Vagina (tissue), 2 donors: ENCODE results near the gene MYO1D. TPM values are rescaled to one million over a fixed set of nuclear protein-coding genes. Genes with fewer than 3 reads are reported as not detected.

ENCODE experiments used
- DNase-seq, 2 donors: peaks; one replicate each; pipeline ENCODE4 v3.0.0-alpha.2; 2017; ENCODE audit errors: extremely low spot score in 2 of 2
- H3K27ac ChIP-seq: fragments of 200-600 bp; sonication (generic); one replicate; pipeline ENCODE4 v1.5.1; 2019
- H3K27me3 ChIP-seq: fragments of 200-600 bp; sonication (generic); one replicate; pipeline ENCODE4 v1.5.1; 2019
- H3K36me3 ChIP-seq, 2 donors: fragments of 200-600 bp; sonication (generic); one replicate each; pipeline ENCODE4 v1.5.1; 2017 to 2019
- H3K4me1 ChIP-seq: fragments of 200-600 bp; sonication (generic); one replicate; pipeline ENCODE4 v1.5.1; 2019
- H3K4me3 ChIP-seq, 2 donors: fragments of 200-600 bp; sonication (generic); 1 replicate in 1 of 2; 2 replicates in 1 of 2; pipeline ENCODE4 v1.5.1; 2016 to 2019
- H3K9me3 ChIP-seq: fragments of 200-600 bp; sonication (generic); one replicate; pipeline ENCODE4 v1.5.1; 2019
- POLR2A ChIP-seq, 2 donors: fragments of 450-650 bp; IDR thresholded peaks; one replicate each; pipeline ENCODE4 v1.6.1; 2017; ENCODE audit warnings: antibody characterized with exemption in 2 of 2, mild to moderate bottlenecking in 2 of 2, moderate library complexity in 2 of 2
- POLR2AphosphoS5 ChIP-seq, 2 donors: sonication (generic); formaldehyde crosslinking; IDR thresholded peaks; one replicate each; pipeline ENCODE4 v1.9.0; 2017; ENCODE audit warnings: antibody characterized with exemption in 2 of 2, mild to moderate bottlenecking in 2 of 2, low read depth in 1 of 2; ENCODE audit not compliant: insufficient read depth in 1 of 2
- intact Hi-C: fragments of 100-400 bp; cut with DNase I; formaldehyde crosslinking; loops from one replicate; pipeline ENCODE4 v1.15.1; 2023
- total RNA-seq: library from RNA; depleted of rRNA; stranded (reverse); fragments of >200 nt; gene quantifications from one replicate; pipeline ENCODE4 v1.2.3, GENCODE V29; 2016
- TF ChIP-seq, protein P1 (sequence below), 3 experiments: fragments of 450-650 bp in 2 of 3; fragments of 200-600 bp in 1 of 3; sonication (generic) in 1 of 3; IDR thresholded peaks; one replicate each; pipeline ENCODE4 v1.5.1; 2017 to 2019; ENCODE audit warnings: antibody characterized with exemption in 3 of 3, mild to moderate bottlenecking in 2 of 3, moderate library complexity in 2 of 3

Gene MYO1D
- total RNA-seq, 1 donor from 2014 or later = 44.7 TPM

DNA sequence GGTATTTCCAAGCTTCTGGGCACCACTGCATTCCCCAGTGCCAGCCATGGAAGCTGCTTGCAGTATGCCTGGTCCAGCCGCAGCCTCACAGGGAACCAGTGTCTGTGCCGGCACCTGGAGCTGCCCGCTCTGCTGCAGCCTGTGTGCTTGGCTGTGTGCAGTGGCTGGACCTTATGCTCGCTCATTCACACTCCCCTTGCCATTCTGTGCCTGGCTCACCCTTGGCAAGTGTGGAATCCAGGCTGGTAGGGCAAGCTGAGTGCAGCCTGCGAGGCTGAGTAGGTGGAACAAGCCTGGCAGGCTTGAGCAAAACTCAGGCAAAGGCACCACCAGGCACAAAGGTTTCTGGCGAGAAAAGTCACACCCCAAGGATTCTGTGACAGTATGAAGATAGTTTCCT lies 144.0 kb downstream of the MYO1D start:
- TF ChIP-seq, protein P1, sequence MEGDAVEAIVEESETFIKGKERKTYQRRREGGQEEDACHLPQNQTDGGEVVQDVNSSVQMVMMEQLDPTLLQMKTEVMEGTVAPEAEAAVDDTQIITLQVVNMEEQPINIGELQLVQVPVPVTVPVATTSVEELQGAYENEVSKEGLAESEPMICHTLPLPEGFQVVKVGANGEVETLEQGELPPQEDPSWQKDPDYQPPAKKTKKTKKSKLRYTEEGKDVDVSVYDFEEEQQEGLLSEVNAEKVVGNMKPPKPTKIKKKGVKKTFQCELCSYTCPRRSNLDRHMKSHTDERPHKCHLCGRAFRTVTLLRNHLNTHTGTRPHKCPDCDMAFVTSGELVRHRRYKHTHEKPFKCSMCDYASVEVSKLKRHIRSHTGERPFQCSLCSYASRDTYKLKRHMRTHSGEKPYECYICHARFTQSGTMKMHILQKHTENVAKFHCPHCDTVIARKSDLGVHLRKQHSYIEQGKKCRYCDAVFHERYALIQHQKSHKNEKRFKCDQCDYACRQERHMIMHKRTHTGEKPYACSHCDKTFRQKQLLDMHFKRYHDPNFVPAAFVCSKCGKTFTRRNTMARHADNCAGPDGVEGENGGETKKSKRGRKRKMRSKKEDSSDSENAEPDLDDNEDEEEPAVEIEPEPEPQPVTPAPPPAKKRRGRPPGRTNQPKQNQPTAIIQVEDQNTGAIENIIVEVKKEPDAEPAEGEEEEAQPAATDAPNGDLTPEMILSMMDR (IDR thresholded peaks at IDR 0.05) = no peak
- TF ChIP-seq POLR2AphosphoS5 (IDR thresholded peaks at IDR 0.05; ENCODE audit: insufficient read depth in 1 of 2, low read depth in 1 of 2) (no peak), POLR2A (IDR thresholded peaks at IDR 0.05) (no peak)
- no peaks in the 10 kb centered on the region for H3K4me1 ChIP-seq
- intact Hi-C loops = no loop called here

DNA sequence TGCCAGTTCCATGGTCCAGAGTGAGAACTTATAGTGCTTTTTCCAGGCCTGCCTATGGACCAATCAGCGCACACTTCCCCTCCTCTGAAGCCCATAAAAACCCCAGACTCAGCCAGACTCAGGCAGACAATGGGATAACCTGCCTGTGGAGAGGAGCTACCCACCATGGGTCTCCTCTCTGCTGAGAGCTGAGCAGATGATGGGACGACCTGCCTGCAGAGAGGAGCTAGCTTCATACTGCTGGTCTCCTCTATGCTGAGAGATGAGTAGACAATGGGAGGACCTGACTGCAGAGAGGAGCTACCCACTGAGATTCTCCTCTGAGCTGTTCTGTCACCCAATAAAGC lies 144.7 kb downstream of the MYO1D start:
- H3K27me3 ChIP-seq = no peaks in the 10 kb centered on the region
- H3K4me3 ChIP-seq = no peak overlapping the region
- no peak for DNase-seq
- intact Hi-C loops = no loop called here
- no peak overlapping the region for H3K27ac ChIP-seq
- no peaks in the 10 kb centered on the region for H3K9me3 ChIP-seq
- TF ChIP-seq, protein P1 (IDR thresholded peaks at IDR 0.05) = no peak
- TF ChIP-seq POLR2AphosphoS5 (IDR thresholded peaks at IDR 0.05; ENCODE audit: insufficient read depth in 1 of 2, low read depth in 1 of 2) (no peak), POLR2A (IDR thresholded peaks at IDR 0.05) (no peak)
- H3K36me3 ChIP-seq = peaks cover 0 to 7% of the 10 kb centered on the region in 2 donors
- no peaks in the 10 kb centered on the region for H3K4me1 ChIP-seq

More for the DNA sequence above, 144.0 kb downstream of the MYO1D start:
- Histone ChIP-seq H3K36me3 (peaks cover 0 to 7% of the 10 kb centered on the region in 2 donors), H3K27ac (no peak overlapping the region), H3K9me3 (no peaks in the 10 kb centered on the region), H3K4me3 (no peak overlapping the region), H3K27me3 (no peaks in the 10 kb centered on the region)
- no peak for DNase-seq

DNA sequence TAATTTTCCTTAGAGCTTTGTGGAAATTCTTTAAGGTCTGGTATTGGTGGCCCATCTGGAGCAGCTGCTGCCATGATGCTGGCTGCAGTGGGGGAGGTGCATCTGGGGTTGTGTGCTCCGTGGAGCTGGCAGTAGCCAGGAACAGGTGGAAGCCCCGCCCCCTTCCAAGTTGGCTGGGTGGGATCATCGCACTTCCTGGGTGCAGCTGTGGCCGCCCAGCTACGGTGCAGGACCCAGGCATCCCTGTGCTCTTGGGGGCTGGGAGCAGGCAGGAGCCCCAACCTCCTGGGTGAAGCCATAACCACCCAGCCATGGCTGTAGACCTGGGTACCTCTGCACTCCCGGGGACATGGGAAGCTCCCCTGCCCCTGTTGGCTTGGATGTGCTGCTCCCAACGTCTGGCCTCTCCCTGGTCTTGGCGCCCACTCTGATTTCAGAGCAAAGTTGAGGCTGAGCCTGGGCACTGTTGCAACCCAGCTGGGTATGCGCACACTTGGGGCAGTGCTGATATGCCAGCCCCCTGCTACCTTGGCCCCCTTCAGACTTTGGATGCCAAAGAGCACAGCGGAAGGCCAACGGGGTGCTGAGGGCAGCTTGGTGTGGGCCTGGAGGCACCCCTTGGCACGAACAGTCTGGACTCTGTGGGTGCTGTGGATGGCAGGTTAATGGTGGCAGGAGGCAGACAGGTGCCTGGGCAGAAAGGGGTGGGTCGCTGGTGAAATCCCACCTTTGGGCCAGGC lies 145.2 kb downstream of the MYO1D start:
- Histone ChIP-seq H3K27me3 (no peaks in the 10 kb centered on the region), H3K36me3 (peaks cover 0 to 7% of the 10 kb centered on the region in 2 donors), H3K4me3 (no peak overlapping the region), H3K9me3 (no peaks in the 10 kb centered on the region), H3K27ac (no peak overlapping the region), H3K4me1 (no peaks in the 10 kb centered on the region)
- DNase-seq = no peak
- TF ChIP-seq, protein P1 (IDR thresholded peaks at IDR 0.05) = no peak
- TF ChIP-seq POLR2AphosphoS5 (IDR thresholded peaks at IDR 0.05; ENCODE audit: insufficient read depth in 1 of 2, low read depth in 1 of 2) (no peak), POLR2A (IDR thresholded peaks at IDR 0.05) (no peak)
- intact Hi-C loops = no loop called here

DNA sequence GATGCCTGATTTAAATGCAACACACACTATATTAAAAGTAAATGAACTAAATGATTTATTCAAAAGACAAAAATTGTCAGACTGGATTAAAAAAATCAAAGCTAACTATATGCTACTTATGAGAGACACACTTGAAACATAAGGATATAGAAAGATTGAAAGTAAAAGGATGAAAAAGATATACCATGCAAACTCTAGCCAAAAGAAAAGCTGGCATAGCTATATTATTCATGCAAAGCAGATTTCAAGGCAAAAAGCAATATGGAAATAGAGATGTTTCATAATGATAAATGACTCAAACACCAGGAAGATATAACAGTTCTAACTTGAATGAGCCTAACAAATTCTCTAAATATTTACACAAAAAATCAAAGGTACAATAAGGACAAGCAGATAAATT lies 149.2 kb downstream of the MYO1D start:
- no peak for TF ChIP-seq POLR2A (IDR thresholded peaks at IDR 0.05)
- TF ChIP-seq, protein P1 (IDR thresholded peaks at IDR 0.05) = no peak

DNA sequence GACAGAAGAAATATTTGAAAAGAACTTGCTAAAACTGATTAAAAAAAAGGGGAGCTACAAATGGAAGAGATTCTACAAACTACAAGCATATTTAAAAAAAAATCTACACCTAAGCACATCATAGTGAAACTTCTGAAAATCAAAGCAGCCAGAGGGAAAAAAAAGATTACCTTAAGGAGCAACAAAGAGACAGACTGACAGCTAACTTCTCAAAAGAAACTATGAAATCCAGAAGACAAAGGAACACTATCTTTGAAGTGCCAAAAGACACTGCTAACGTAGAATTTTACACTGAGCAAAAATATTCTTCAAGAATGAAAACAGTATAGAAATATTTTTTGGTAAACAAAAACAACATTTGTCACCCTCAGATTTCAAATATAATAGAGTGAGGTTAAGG lies 151.2 kb downstream of the MYO1D start:
- Histone ChIP-seq H3K9me3 (no peaks in the 10 kb centered on the region), H3K27me3 (no peaks in the 10 kb centered on the region), H3K36me3 (peaks cover 0 to 4% of the 10 kb centered on the region in 2 donors), H3K4me1 (no peaks in the 10 kb centered on the region), H3K4me3 (no peak overlapping the region), H3K27ac (no peak overlapping the region)
- DNase-seq = no peak
- TF ChIP-seq, protein P1 (IDR thresholded peaks at IDR 0.05) = no peak
- TF ChIP-seq POLR2AphosphoS5 (IDR thresholded peaks at IDR 0.05; ENCODE audit: insufficient read depth in 1 of 2, low read depth in 1 of 2) (no peak), POLR2A (IDR thresholded peaks at IDR 0.05) (no peak)
- intact Hi-C loops = no loop called here

More for the DNA sequence above, 149.2 kb downstream of the MYO1D start:
- H3K27me3 ChIP-seq = no peaks in the 10 kb centered on the region
- H3K4me1 ChIP-seq = no peaks in the 10 kb centered on the region
- intact Hi-C loops = no loop called here
- H3K9me3 ChIP-seq = no peaks in the 10 kb centered on the region
- H3K36me3 ChIP-seq = peaks cover 0 to 7% of the 10 kb centered on the region in 2 donors
- H3K27ac ChIP-seq = no peak overlapping the region
- DNase-seq = no peak
- H3K4me3 ChIP-seq = no peak overlapping the region
